B cell (primary cell): ENCODE measurements around the gene TMEM86B. TPM values are rescaled to one million over a fixed set of nuclear protein-coding genes. Genes with fewer than 3 reads are reported as not detected.

Source experiments
- ATAC-seq: fragments of 200-7000 bp; cut with Tn5 transposase; one replicate; pipeline ENCODE4 v1.10.0; 2021; ENCODE audit warnings: low read depth, mild to moderate bottlenecking, moderate number of reproducible peaks, moderate library complexity
- CTCF ChIA-PET: fragments of 350-600 bp; sonication (Branson Sonifier 250); formaldehyde crosslinking; loops from one replicate; lab custom pipeline; 2021; ENCODE audit warnings: antibody characterized with exemption, inconsistent platforms; lab: Charles Lee
- POLR2A ChIA-PET: fragments of 350-600 bp; sonication (Branson Sonifier 250); formaldehyde crosslinking; loops from one replicate; lab custom pipeline; 2021; ENCODE audit warnings: antibody characterized with exemption; lab: Charles Lee
- DNase-seq: peaks from one replicate; pipeline ENCODE4 v3.0.0; 2013
- H2AFZ ChIP-seq: 2 replicates; pipeline ENCODE4 v1.6.1; 2012; ENCODE audit warnings: mild to moderate bottlenecking, low read depth, low read length; ENCODE audit not compliant: insufficient read depth, poor library complexity, severe bottlenecking
- H3K27ac ChIP-seq, 2 donors: 1 replicate in 1 of 2; 2 replicates in 1 of 2; pipeline ENCODE4 v1.5.1; 2012 to 2013; ENCODE audit warnings: low read length in 2 of 2, mild to moderate bottlenecking in 2 of 2, moderate library complexity in 1 of 2
- H3K27me3 ChIP-seq, 4 experiments: fragments of 200-600 bp in 1 of 4; sonication (generic) in 1 of 4; replicated peaks in 1 of 4; 1 replicate in 2 of 4; 2 replicates in 2 of 4; pipeline versions ENCODE4 v1.6.1 to v1.7.0; 2013 to 2016; ENCODE audit warnings: low read length in 3 of 4, mild to moderate bottlenecking in 2 of 4, mixed read lengths in 1 of 4, moderate library complexity in 1 of 4; ENCODE audit not compliant: insufficient read depth in 4 of 4, control insufficient read depth in 3 of 4; ENCODE audit errors: control extremely low read depth in 1 of 4
- H3K36me3 ChIP-seq, 2 experiments: replicated peaks in 1 of 2; 1 replicate in 1 of 2; 2 replicates in 1 of 2; pipeline versions ENCODE4 v1.6.1 to v1.7.1; 2013; ENCODE audit warnings: low read length in 1 of 2; ENCODE audit not compliant: insufficient read depth in 2 of 2, control insufficient read depth in 1 of 2; ENCODE audit errors: control extremely low read depth in 1 of 2, extremely low read depth in 1 of 2
- H3K4me1 ChIP-seq, 2 donors: fragments of 200-600 bp in 1 of 2; sonication (generic) in 1 of 2; 1 replicate in 1 of 2; 2 replicates in 1 of 2; pipeline versions ENCODE4 v1.5.1 to v1.6.1; 2013 to 2017; ENCODE audit warnings: low read length in 2 of 2; ENCODE audit not compliant: control insufficient read depth in 2 of 2, insufficient read depth in 2 of 2
- H3K4me2 ChIP-seq: replicated peaks from 2 replicates; pipeline ENCODE3; 2012; ENCODE audit warnings: mild to moderate bottlenecking, low read depth, low read length; ENCODE audit not compliant: poor library complexity, severe bottlenecking
- H3K4me3 ChIP-seq, 5 experiments: fragments of 200-600 bp in 1 of 5; sonication (generic) in 1 of 5; 1 replicate in 3 of 5; 2 replicates in 2 of 5; pipeline versions ENCODE4 v1.5.1 to v1.7.0; 2011 to 2016; ENCODE audit warnings: low read length in 4 of 5, mild to moderate bottlenecking in 4 of 5, low read depth in 2 of 5, control low read depth in 1 of 5, moderate library complexity in 1 of 5; ENCODE audit not compliant: insufficient read depth in 1 of 5; ENCODE audit errors: control extremely low read depth in 1 of 5, extremely low read depth in 1 of 5
- H3K79me2 ChIP-seq: fragments of 200-600 bp; sonication (generic); one replicate; pipeline ENCODE4 v1.6.0; 2016; ENCODE audit warnings: low read length; ENCODE audit not compliant: control insufficient read depth, insufficient read depth
- H3K9ac ChIP-seq: fragments of 200-600 bp; sonication (generic); 2 replicates; pipeline ENCODE4 v1.6.1; 2017; ENCODE audit warnings: mild to moderate bottlenecking, low read length, moderate library complexity
- H3K9me3 ChIP-seq, 3 donors: one replicate each; pipeline versions ENCODE4 v1.6.1 to v1.7.1; 2013; ENCODE audit warnings: low read length in 2 of 3; ENCODE audit not compliant: control insufficient read depth in 2 of 3, insufficient read depth in 1 of 3; ENCODE audit errors: control extremely low read depth in 1 of 3
- H4K20me1 ChIP-seq: 2 replicates; pipeline ENCODE4 v1.6.0; 2012; ENCODE audit warnings: mild to moderate bottlenecking, low read length; ENCODE audit not compliant: insufficient read depth, control insufficient read depth, poor library complexity, severe bottlenecking
- H3K27ac Mint-ChIP-seq: one replicate; pipeline ENCODE4 v1.8.0; 2021; ENCODE audit warnings: mixed read lengths
- H3K27me3 Mint-ChIP-seq: one replicate; pipeline ENCODE4 v1.8.0; 2021; ENCODE audit warnings: mixed read lengths
- H3K4me1 Mint-ChIP-seq: one replicate; pipeline ENCODE4 v1.8.0; 2021; ENCODE audit warnings: mixed read lengths
- H3K4me3 Mint-ChIP-seq: one replicate; pipeline ENCODE4 v1.8.0; 2021; ENCODE audit warnings: mixed read lengths
- H3K9me3 Mint-ChIP-seq: one replicate; pipeline ENCODE4 v1.8.0; 2022; ENCODE audit warnings: mixed read lengths; ENCODE audit not compliant: insufficient read depth
- CTCF ChIP-seq: fragments of 200-600 bp; IDR thresholded peaks from one replicate; pipeline ENCODE4 v1.8.0; 2022; ENCODE audit warnings: antibody characterized with exemption, mild to moderate bottlenecking
- EZH2 ChIP-seq: IDR thresholded peaks from 2 replicates; pipeline ENCODE4 v1.6.1; 2012; ENCODE audit warnings: borderline replicate concordance, low read depth, mild to moderate bottlenecking, moderate library complexity, low read length; ENCODE audit not compliant: insufficient read depth, poor library complexity, severe bottlenecking
- WGBS: methylation state at CpG from one replicate; pipeline ENCODE4 v1.1.5; 2013; ENCODE audit warnings: missing lambda C conversion rate; ENCODE audit not compliant: insufficient coverage; 5-methylcytosine and 5-hydroxymethylcytosine counted together
- intact Hi-C: fragments of 100-400 bp; cut with micrococcal nuclease; formaldehyde crosslinking; loops from one replicate; pipeline ENCODE4 v1.10.0; 2022
- polyA plus RNA-seq: library from polyadenylated mRNA; depleted of rRNA; stranded (reverse); fragments of >200 nt; gene quantifications from 2 replicates; pipeline ENCODE4 v1.2.3, GENCODE V29; 2012
- total RNA-seq, 2 donors: library from RNA; stranded (reverse); fragments of 120-200 nt in 1 of 2; gene quantifications; 1 replicate in 1 of 2; 2 replicates in 1 of 2; pipeline versions ENCODE4 v1.2.3 to v1.2.4, GENCODE V29; 2013 to 2022

TMEM86B gene
- total and polyA plus RNA-seq, 2 donors (not counting 1 experiment from before 2014, with no cell fraction given): 13.6 to 20.7 TPM

GRCh38 chr19:55231391-55232285, 3.1 kb upstream of the TMEM86B start:
- peaks cover 15% of the 10 kb centered on the region for H3K79me2 ChIP-seq
- H3K27me3 ChIP-seq: no peaks in the 10 kb centered on the region
- peaks cover 0 to 76% of the 10 kb centered on the region in 2 experiments for H3K36me3 ChIP-seq
- Mint-ChIP-seq H3K4me3 (no peak overlapping the region), H3K9me3 (no peaks in the 10 kb centered on the region), H3K27ac (no peak overlapping the region), H3K4me1 (no peaks in the 10 kb centered on the region), H3K27me3 (no peaks in the 10 kb centered on the region)
- no peak for TF ChIP-seq CTCF
- TF ChIP-seq EZH2: no peak
- no peak overlapping the region for H3K4me2 ChIP-seq
- H3K4me1 ChIP-seq: no peaks in the 10 kb centered on the region
- no peak overlapping the region for H2AFZ ChIP-seq
- H3K27ac ChIP-seq: no peak overlapping the region
- H4K20me1 ChIP-seq: peaks cover 80% of the 10 kb centered on the region
- ChIA-PET POLR2A (no interaction called here), CTCF (no interaction called here)
- intact Hi-C loops: no loop called here
- H3K9ac ChIP-seq: no peak overlapping the region
- H3K9me3 ChIP-seq: no peaks in the 10 kb centered on the region
- 98% methylated on average over 29 of the region's 30 CpGs for WGBS
- ATAC-seq: no peak
- DNase-seq: no peak
- H3K4me3 ChIP-seq: no peak overlapping the region

- no peak for TF ChIP-seq EZH2
- TF ChIP-seq CTCF: no peak
Measured at GRCh38 chr19:55230780-55231179, 2.2 kb upstream of the TMEM86B start.

More at GRCh38 chr19:55230780-55231179, 2.2 kb upstream of the TMEM86B start:
- ChIA-PET CTCF (no interaction called here), POLR2A (no interaction called here)
- no peak for DNase-seq
- no peaks in the 10 kb centered on the region for H3K4me1 Mint-ChIP-seq
- Histone ChIP-seq H3K27ac (no peak overlapping the region), H3K4me2 (no peak overlapping the region), H3K4me1 (no peaks in the 10 kb centered on the region), H3K9me3 (no peaks in the 10 kb centered on the region), H4K20me1 (peaks cover 79% of the 10 kb centered on the region), H3K36me3 (peaks cover 0 to 76% of the 10 kb centered on the region in 2 experiments), H3K27me3 (no peaks in the 10 kb centered on the region), H2AFZ (no peak overlapping the region), H3K79me2 (peaks cover 6% of the 10 kb centered on the region), H3K4me3 (no peak overlapping the region), H3K9ac (no peak overlapping the region)
- WGBS: 89% methylated on average over 5 of the region's 13 CpGs
- no peak overlapping the region for H3K4me3 Mint-ChIP-seq
- intact Hi-C loops: no loop called here
- no peak for ATAC-seq
- no peaks in the 10 kb centered on the region for H3K9me3 Mint-ChIP-seq
- H3K27me3 Mint-ChIP-seq: no peaks in the 10 kb centered on the region
- no peak overlapping the region for H3K27ac Mint-ChIP-seq
